Jurkat, Clone E6-1 (cell line): Measurements from ENCODE around the gene CALHM2. TPM values are rescaled to one million over a fixed set of nuclear protein-coding genes. Genes with fewer than 3 reads are reported as not detected.
"Not testable (repeated sequence)": the region's sequence is repeated elsewhere in the genome, so short reads cannot be mapped to it uniquely, and the experiment has no call there.

Experiments used
- DNase-seq: peaks from one replicate; pipeline ENCODE4 v3.0.0-alpha.2; 2011; ENCODE audit warnings: low read depth, low spot score
- H3K4me3 ChIP-seq: 2 replicates; pipeline ENCODE4 v1.5.1; 2011; ENCODE audit warnings: mild to moderate bottlenecking, low read length, control low read depth, moderate library complexity
- polyA plus RNA-seq: library from polyadenylated mRNA; unstranded; fragments of >200 nt; gene quantifications from one replicate; pipeline ENCODE4 v1.2.1, GENCODE V29; 2012; ENCODE audit warnings: missing spikeins; ENCODE audit not compliant: insufficient read length, insufficient read depth

The CALHM2 gene
- 1.1 TPM for polyA plus RNA-seq

DNA sequence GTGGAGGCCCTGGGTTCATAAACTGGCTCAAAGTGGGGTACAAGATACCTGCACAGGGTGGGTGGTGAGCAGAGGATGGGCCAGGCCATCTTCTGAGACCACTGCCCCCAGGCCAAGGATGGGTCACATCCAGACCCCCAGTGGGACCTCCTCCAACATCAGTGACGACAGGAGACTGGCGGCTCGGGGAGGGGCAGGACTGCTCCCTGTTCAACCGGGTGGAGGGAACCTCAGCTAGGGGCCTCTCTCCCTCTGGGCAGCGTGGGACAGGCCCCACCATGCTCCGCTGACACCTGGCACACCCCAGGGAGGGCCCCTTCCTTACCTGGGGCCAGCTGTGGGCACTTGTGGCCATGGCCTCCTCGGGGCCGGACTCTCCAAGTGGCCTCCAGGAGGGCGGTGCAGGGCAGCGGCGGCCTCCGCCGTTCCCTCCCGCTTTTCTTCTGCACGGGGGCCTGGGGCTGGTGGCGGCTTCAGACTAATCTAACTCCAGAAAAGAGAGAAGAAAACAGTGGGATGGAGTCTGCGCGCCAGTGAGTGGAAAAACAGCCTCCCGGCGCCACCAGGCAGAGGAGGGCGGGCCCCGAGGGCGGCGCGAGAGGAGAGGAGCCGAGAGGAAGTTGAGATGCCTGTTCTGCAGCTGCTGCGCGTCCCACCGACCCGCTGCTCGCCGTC is at the start of gene CALHM2:
TSS of gene CALHM2 (minus strand) at position 540 of the 675 bp plus-strand sequence. CDS start 2,429 bp downstream, outside the sequence.
- DNase-seq = no peak
- H3K4me3 ChIP-seq = no peak within 1 kb of the TSS

- H3K4me3 ChIP-seq = no peak overlapping the region
- no peak for DNase-seq
Measured at GRCh38 chr10:103501186-103501585, 49.0 kb upstream of the CALHM2 start.

DNA sequence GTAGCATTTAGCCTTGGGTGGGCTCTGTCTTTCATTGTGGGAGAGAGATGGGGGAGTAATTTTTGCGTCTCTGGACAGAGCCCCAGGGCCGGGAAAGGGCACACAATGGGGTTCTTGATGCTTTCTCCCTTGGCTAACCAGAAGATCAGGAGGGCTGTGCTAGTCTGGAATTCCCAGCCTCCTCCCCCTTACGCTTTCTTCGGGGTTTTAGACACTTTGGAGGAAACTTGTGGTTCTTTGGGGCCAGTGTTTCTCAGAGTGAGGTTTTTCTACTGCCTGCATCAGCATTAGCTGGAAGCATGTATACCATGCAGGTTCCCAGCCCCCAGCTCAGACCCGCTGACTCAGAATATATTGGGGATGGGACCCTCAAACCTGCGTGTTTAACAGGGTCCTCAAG is 48.3 kb upstream of the CALHM2 start:
- DNase-seq = no peak
- H3K4me3 ChIP-seq = no peak overlapping the region

DNA sequence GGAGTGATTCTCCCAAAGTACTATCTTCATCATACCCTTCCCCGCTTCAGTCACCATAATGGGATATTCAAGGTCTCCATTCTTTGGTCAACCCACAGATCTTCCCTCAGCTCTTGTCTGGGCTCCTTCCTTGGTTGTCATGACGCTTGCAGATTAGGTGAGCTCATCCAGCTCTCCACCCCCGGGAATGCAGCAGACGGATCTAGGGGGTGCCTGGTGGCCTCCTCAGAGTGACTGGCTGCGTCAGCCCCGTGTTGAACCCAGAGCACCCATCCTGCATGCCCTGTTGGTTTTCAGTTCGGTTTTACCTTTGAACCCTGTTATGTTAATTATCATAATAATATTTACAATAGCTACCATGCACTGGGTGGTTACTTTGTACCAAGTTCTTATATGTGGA is 47.7 kb upstream of the CALHM2 start:
- DNase-seq = no peak
- H3K4me3 ChIP-seq = no peak overlapping the region

- no peak for DNase-seq
- H3K4me3 ChIP-seq = no peak overlapping the region
Measured at GRCh38 chr10:103498936-103499638, 46.9 kb upstream of the CALHM2 start.

DNA sequence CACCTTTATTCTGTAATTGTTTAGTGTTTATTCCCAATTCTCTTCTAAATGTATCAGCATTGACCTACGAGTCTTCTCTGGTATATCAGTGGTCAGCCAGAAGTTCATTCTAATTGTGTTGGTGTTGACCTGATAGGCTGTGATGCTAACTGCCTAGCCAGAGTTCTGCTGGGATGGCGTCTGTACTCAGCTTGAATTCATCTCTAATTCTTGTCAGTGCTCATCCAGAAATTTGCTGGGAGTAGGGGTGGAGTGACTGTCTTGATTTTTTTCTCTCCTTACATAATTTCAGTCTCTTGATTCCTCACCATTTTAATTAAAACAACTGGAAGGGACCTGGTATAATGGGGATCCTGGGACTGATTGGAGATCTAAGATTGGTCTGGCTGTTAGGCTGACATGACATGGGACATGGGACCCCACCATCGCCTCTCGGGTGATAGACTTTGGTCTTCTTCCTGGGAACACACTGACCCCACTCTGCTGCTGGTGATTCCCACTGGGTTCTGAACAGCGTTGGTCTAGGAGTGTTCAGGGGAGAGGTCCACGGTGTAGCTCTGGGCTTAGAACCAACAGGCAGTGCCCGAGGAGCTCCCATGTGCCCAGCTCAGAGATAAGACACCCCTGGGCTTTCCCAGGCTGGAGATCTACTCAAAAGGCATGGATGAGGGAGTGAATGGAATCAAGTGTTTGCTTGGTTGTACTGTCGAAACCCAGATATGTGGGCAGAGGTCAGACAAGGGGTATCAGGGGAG is 45.2 kb upstream of the CALHM2 start:
- DNase-seq = no peak
- H3K4me3 ChIP-seq = no peak overlapping the region

- H3K4me3 ChIP-seq = no peak overlapping the region
- no peak for DNase-seq
Measured at GRCh38 chr10:103495321-103495720, 43.2 kb upstream of the CALHM2 start.

DNA sequence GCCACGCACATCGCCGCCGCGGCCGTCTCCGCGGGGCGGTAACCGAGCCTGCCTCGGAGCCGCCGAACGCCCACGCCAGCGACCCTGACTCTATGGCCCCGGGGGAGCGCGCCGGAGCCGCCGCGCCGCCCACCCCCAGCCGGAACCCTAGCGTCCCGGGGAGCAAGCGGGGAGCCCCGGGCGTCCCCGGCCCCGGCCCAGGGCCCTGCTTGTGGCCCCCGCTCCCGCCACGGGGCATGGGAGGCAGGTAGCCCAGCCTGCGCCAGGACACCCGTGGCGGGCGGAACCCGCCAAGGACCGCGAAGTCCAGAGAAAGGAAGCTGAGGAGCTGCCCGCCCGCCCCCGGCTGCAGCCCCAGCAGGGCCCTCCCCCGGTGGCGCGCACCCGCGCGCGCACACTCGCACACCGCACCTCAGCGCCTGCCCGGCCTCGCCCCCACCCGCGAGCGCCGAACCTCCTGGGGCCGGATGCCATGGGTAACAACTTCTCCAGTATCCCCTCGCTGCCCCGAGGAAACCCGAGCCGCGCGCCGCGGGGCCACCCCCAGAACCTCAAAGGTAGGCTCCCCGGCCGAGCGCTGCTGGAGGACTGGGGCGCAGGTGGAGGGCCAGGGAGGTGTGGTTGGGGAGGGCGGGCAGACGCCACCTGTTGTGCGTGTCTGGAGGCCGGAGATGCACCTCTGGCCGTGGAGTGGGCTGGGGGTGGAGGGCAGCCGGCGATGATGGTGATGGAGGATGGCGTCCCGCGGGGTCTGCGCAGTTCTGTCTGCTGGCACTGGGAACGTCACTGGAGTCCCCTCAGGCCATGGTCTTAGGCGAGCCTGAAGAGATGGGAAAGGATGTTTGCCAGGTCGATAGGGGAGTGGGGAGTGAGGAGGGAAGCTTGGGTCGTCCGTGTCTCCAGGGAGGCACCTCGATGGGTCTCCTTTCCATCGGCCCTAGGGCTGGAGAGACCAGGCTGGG is 42.0 kb upstream of the CALHM2 start:
- H3K4me3 ChIP-seq = peak overlapping the region; percentile 16; the same call in 1 of the 2 replicates
- no peak for DNase-seq

- peak within 1 kb of the TSS; percentile 18 for H3K4me3 ChIP-seq
Measured at GRCh38 chr10:103493362-103493915, 41.3 kb upstream of the CALHM2 start, which contains the start of gene NEURL1. Gene NEURL1 (plus strand): TSS chr10:103493705. CDS start chr10:103494388, 683 bp downstream.

GRCh38 chr10:103492655-103493261 is 40.6 kb upstream of the CALHM2 start:
- DNase-seq = no peak
- H3K4me3 ChIP-seq = no peak overlapping the region

More at GRCh38 chr10:103493362-103493915, 41.3 kb upstream of the CALHM2 start, which contains the start of gene NEURL1:
- peak; percentile 28 for DNase-seq

DNA sequence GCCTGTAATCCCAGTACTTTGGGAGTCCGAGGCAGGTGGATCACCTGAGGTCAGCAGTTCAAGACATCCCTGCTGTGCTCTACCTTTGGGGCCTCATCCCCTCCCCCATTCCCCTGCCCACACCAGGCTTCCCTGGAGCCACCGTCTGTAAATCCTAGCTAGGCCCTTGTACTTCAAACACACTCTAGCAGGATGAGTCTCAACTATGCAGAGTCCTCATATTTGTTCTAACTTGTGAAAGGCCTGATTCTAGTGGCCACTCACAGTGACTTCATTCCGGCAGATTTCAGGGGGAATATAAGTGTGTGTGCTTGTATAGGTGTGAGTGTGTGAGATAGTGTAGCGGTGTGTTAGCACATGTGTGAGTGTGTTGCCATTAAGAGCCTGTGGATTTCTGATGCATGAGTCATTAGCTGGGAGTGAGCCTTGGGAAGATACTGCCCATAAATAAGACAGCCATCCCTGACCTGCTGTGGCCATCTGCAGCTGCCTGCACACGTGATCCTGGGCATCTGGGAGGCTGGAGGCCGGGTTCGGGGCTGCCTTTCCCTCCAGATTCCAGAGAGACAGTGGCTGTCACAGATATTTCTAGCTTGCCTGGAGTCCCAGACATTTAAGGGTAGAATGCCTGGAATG is 39.7 kb upstream of the CALHM2 start:
- no peak overlapping the region for H3K4me3 ChIP-seq
- no peak for DNase-seq

- DNase-seq = no peak
- no peak overlapping the region for H3K4me3 ChIP-seq
Measured at GRCh38 chr10:103490986-103491314, 38.8 kb upstream of the CALHM2 start.

GRCh38 chr10:103487410-103487708 is 35.2 kb upstream of the CALHM2 start:
- no peak overlapping the region for H3K4me3 ChIP-seq
- DNase-seq = no peak

DNA sequence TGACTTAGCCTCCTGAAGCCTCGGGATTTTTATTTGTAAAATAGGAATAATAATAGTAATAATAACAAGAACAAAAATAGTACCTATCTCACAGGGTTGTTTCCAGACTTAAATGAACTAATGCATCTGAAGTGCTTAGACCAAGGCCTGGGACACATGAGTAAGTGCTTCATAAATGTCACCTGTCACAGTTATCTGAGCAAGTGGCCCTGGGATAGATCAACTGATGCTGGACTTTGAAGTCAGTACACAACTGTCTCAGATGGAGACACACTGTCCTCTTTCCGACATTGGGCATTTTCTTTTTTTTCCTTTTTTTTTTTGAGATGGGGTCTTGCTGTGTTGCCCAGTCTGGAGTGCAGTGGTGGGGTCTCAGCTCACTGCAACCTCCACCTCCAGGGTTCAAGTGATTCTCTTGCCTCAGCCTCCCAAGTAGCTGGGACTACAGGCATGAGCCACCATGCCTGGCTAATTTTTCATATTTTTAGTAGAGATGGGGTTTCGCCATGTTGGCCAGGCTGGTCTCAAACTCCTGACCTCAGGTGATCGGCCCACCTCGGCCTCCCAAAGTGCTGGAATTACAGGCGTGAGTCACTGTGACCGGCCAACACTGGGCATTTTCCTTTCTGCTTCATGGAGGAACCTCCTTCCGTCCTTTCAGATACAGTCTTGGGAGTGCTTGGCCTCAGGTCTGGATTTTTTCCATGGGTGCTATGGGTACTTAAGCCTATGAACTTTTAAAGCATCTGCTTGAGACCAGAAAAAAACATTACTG is 34.7 kb upstream of the CALHM2 start:
- not testable (repeated sequence) for DNase-seq, H3K4me3 ChIP-seq

DNA sequence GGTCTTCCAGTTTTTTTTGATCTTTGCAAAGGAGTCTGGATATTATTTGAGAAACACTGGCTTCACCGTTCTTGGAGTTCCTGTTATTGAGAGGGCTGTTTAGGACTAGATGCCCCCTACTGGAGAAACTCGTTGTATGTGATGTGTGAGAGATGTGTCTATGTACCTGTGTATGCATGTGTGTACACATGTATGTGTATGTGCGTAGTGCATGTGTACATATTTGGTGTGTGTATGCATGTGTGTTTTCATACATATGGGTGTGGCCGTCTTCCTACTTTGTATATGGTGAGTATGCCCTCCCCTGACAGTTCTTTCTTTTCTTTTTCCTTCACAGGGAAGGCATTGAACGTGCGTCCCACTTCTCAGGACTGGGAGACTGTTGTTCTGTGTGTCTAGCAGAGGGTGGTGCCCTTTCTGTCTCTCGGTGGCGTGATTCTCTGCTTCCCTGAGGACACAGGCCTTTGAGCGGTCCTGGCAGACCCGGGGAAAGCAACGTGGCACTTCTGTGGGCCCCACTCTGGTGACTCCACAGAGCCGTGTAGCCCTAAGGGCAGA is 29.9 kb upstream of the CALHM2 start:
- DNase-seq = peak; percentile 76
- H3K4me3 ChIP-seq = no peak overlapping the region

GRCh38 chr10:103480521-103480920 is 28.4 kb upstream of the CALHM2 start:
- no peak overlapping the region for H3K4me3 ChIP-seq
- no peak for DNase-seq

GRCh38 chr10:103479135-103479534 is 27.0 kb upstream of the CALHM2 start, which contains the start of gene CALHM3:
Gene CALHM3 (minus strand): TSS chr10:103479240. CDS start chr10:103479032, 208 bp downstream.
- no peak for DNase-seq
- no peak within 1 kb of the TSS for H3K4me3 ChIP-seq
